HepG2 (cell line): ENCODE results near the gene LAMB2. TPM values are rescaled to one million over a fixed set of nuclear protein-coding genes. Genes with fewer than 3 reads are reported as not detected.

Experiments
- MED1 ChIP-seq: sonication (generic); formaldehyde crosslinking; IDR thresholded peaks from 2 replicates; pipeline ENCODE4 v1.4.0; 2020; ENCODE audit warnings: missing genetic modification reagents
- PAWR ChIP-seq: sonication (generic); formaldehyde crosslinking; IDR thresholded peaks from 2 replicates; pipeline ENCODE4 v1.4.0; 2020; ENCODE audit warnings: missing genetic modification reagents, mild to moderate bottlenecking, borderline replicate concordance
- PCBP1 ChIP-seq: fragments of 200-400 bp; formaldehyde crosslinking; IDR thresholded peaks from 2 replicates; pipeline ENCODE4 v1.6.1; 2017; ENCODE audit warnings: mild to moderate bottlenecking, low read depth, low read length, borderline replicate concordance
- PHF8 ChIP-seq: sonication (generic); formaldehyde crosslinking; IDR thresholded peaks from 2 replicates; pipeline ENCODE4 v1.5.0; 2020; ENCODE audit warnings: missing genetic modification reagents
- SMAD1 ChIP-seq: sonication (generic); formaldehyde crosslinking; IDR thresholded peaks from 2 replicates; pipeline ENCODE4 v1.4.0; 2020; ENCODE audit warnings: missing genetic modification reagents, low read depth, mild to moderate bottlenecking, borderline replicate concordance
- ZFYVE20 ChIP-seq: sonication (generic); formaldehyde crosslinking; IDR thresholded peaks from 2 replicates; pipeline ENCODE4 v1.8.0; 2023; ENCODE audit warnings: low read depth, mild to moderate bottlenecking, moderate library complexity, missing genetic modification reagents, borderline replicate concordance
- ZMAT3 ChIP-seq: sonication (generic); formaldehyde crosslinking; conservative IDR thresholded peaks from 2 replicates; pipeline ENCODE4 v1.7.0; 2021; ENCODE audit warnings: missing genetic modification reagents
- ZNF207 ChIP-seq: fragments of 450-650 bp; IDR thresholded peaks from 2 replicates; pipeline ENCODE4 v1.6.1; 2016; ENCODE audit warnings: antibody characterized with exemption, borderline replicate concordance
- ZNF260 ChIP-seq: sonication (generic); formaldehyde crosslinking; IDR thresholded peaks from 2 replicates; pipeline ENCODE4 v1.4.0; 2020; ENCODE audit warnings: missing genetic modification reagents, low read depth, mild to moderate bottlenecking, borderline replicate concordance
- ZNF629 ChIP-seq: sonication (generic); formaldehyde crosslinking; conservative IDR thresholded peaks from 2 replicates; pipeline ENCODE4 v1.5.0; 2020; ENCODE audit warnings: missing genetic modification reagents
- ZNF674 ChIP-seq: sonication (generic); formaldehyde crosslinking; IDR thresholded peaks from 2 replicates; pipeline ENCODE4 v1.5.0; 2020; ENCODE audit warnings: low read depth, mild to moderate bottlenecking, missing genetic modification reagents
- polyA plus RNA-seq, 8 experiments: library from polyadenylated mRNA; depleted of rRNA in 3 of 8; stranded (reverse) in 7 of 8; unstranded in 1 of 8; fragments of >200 nt; fragmentation: Illumina TruSeq in 4 of 8; extraction: Trizol in 4 of 8; gene quantifications; 2 replicates each; pipeline versions ENCODE4 v1.2.1 to v1.2.3, GENCODE V29; 2011 to 2016; ENCODE audit warnings: low read depth in 4 of 8, missing spikeins in 1 of 8, mixed read lengths in 1 of 8; ENCODE audit not compliant: insufficient read depth in 1 of 8
- total RNA-seq, 5 experiments: library from RNA; depleted of rRNA; stranded (reverse); fragments of >200 nt; fragmentation: Illumina TruSeq; extraction: Trizol; gene quantifications; 2 replicates each; pipeline ENCODE4 v1.2.3, GENCODE V29; 2016; ENCODE audit warnings: low read depth in 1 of 5
- TF ChIP-seq, protein P1 (sequence below): IDR thresholded peaks from 2 replicates; pipeline ENCODE4 v1.6.1; 2016
- TF ChIP-seq, protein P2 (sequence below): sonication (generic); formaldehyde crosslinking; IDR thresholded peaks from 2 replicates; pipeline ENCODE4 v1.5.1; 2020; ENCODE audit warnings: mild to moderate bottlenecking, missing genetic modification reagents
- TF ChIP-seq, protein P3 (sequence below), 2 experiments: sonication (generic) in 1 of 2; formaldehyde crosslinking in 1 of 2; IDR thresholded peaks; 2 replicates each; pipeline versions ENCODE4 v1.4.0 to v1.6.1; 2018 to 2020; ENCODE audit warnings: missing genetic modification reagents in 2 of 2, borderline replicate concordance in 1 of 2, low read depth in 1 of 2, mild to moderate bottlenecking in 1 of 2, missing biosample characterization in 1 of 2
- TF ChIP-seq, protein P4 (sequence below): sonication (generic); formaldehyde crosslinking; IDR thresholded peaks from 2 replicates; pipeline ENCODE4 v1.5.0; 2020; ENCODE audit warnings: mild to moderate bottlenecking, missing genetic modification reagents
- TF ChIP-seq, protein P5 (sequence below): sonication (generic); formaldehyde crosslinking; IDR thresholded peaks from 2 replicates; pipeline ENCODE4 v1.4.0; 2020; ENCODE audit warnings: missing genetic modification reagents
- TF ChIP-seq, protein P6 (sequence below): IDR thresholded peaks from 2 replicates; pipeline ENCODE4 v1.6.1; 2016; ENCODE audit warnings: low read depth, control low read depth

Gene LAMB2
- total and polyA plus RNA-seq, 2 of the 13 experiments (the other 11 are each of a cell fraction or from before 2014, with no cell fraction given) = 208 to 443 TPM

DNA sequence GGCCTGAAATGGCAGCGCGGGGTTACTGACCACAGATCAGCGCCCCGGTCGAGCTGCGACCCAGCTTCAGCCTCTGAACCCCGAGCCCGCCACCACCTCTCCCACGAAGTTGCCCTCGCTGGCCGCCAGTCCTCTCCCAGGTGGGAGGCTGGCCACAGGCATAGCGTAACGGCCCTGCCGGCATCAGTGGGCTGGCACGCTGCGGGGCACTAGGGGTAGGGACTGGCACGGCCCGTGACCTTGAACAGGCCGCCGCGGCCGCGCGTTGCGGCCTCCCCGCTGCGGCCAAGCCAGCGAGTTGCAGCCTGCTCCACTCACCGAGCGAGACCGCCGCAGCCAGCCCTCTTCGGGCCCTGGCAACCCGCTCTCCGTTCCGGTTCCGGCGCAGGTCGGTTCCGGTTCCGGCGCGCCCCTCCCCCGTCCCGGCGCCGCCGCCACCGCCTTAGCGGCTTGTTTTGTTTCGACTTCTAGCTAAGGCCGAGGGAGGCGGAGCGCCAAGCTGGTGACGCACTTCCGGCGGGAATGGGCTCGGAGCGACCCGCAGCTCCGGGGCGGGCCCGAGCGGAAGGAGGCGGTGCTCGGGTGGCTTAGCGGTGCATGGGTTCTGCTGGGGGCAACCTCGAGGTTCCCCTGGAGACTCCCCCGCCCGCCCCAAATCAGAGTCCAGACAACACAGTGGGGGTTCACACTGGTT lies 12.3 kb downstream of the LAMB2 start, which contains the start of gene USP19 (continued):
- TF ChIP-seq MED1 (CRISPR knock-in tag) (peak; percentile 60), ZFYVE20 (no peak), PAWR (CRISPR knock-in tag) (no peak), ZMAT3 (CRISPR knock-in tag) (peak; percentile 78; the same call in 1 of the 2 replicates), PHF8 (CRISPR knock-in tag) (peak; percentile 93), ZNF207 (no peak), SMAD1 (peak; percentile 50; the same call in 1 of the 2 replicates), ZNF674 (CRISPR knock-in tag) (0 out of 2 replicates have a peak, but pooled peaks have one; percentile 51), ZNF629 (CRISPR knock-in tag) (no peak), ZNF260 (CRISPR knock-in tag) (no peak), PCBP1 (no peak)
- TF ChIP-seq, protein P1, sequence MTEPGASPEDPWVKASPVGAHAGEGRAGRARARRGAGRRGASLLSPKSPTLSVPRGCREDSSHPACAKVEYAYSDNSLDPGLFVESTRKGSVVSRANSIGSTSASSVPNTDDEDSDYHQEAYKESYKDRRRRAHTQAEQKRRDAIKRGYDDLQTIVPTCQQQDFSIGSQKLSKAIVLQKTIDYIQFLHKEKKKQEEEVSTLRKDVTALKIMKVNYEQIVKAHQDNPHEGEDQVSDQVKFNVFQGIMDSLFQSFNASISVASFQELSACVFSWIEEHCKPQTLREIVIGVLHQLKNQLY = no peak
- TF ChIP-seq, protein P2, sequence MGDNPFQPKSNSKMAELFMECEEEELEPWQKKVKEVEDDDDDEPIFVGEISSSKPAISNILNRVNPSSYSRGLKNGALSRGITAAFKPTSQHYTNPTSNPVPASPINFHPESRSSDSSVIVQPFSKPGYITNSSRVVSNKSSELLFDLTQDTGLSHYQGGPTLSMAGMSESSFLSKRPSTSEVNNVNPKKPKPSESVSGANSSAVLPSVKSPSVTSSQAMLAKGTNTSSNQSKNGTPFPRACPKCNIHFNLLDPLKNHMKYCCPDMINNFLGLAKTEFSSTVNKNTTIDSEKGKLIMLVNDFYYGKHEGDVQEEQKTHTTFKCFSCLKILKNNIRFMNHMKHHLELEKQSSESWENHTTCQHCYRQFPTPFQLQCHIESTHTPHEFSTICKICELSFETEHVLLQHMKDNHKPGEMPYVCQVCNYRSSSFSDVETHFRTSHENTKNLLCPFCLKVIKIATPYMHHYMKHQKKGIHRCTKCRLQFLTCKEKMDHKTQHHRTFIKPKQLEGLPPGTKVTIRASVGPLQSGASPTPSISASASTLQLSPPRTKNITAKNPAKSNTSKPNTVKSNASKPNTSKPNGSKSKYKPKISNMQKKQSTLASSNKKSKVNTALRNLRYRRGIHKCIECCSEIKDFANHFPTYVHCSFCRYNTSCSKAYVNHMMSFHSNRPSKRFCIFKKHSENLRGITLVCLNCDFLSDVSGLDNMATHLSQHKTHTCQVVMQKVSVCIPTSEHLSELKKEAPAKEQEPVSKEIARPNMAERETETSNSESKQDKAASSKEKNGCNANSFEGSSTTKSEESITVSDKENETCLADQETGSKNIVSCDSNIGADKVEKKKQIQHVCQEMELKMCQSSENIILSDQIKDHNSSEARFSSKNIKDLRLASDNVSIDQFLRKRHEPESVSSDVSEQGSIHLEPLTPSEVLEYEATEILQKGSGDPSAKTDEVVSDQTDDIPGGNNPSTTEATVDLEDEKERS (CRISPR knock-in tag) = no peak; the same call in 1 of the 2 replicates
- TF ChIP-seq, protein P3, sequence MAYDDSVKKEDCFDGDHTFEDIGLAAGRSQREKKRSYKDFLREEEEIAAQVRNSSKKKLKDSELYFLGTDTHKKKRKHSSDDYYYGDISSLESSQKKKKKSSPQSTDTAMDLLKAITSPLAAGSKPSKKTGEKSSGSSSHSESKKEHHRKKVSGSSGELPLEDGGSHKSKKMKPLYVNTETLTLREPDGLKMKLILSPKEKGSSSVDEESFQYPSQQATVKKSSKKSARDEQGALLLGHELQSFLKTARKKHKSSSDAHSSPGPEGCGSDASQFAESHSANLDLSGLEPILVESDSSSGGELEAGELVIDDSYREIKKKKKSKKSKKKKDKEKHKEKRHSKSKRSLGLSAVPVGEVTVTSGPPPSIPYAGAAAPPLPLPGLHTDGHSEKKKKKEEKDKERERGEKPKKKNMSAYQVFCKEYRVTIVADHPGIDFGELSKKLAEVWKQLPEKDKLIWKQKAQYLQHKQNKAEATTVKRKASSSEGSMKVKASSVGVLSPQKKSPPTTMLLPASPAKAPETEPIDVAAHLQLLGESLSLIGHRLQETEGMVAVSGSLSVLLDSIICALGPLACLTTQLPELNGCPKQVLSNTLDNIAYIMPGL (CRISPR knock-in tag; IDR thresholded peaks at IDR 0.05; ENCODE audit: borderline replicate concordance in 1 of 2, low read depth in 1 of 2) = peak; percentile 59 to 70; a peak in 3 of 4 replicates
- TF ChIP-seq, protein P4, sequence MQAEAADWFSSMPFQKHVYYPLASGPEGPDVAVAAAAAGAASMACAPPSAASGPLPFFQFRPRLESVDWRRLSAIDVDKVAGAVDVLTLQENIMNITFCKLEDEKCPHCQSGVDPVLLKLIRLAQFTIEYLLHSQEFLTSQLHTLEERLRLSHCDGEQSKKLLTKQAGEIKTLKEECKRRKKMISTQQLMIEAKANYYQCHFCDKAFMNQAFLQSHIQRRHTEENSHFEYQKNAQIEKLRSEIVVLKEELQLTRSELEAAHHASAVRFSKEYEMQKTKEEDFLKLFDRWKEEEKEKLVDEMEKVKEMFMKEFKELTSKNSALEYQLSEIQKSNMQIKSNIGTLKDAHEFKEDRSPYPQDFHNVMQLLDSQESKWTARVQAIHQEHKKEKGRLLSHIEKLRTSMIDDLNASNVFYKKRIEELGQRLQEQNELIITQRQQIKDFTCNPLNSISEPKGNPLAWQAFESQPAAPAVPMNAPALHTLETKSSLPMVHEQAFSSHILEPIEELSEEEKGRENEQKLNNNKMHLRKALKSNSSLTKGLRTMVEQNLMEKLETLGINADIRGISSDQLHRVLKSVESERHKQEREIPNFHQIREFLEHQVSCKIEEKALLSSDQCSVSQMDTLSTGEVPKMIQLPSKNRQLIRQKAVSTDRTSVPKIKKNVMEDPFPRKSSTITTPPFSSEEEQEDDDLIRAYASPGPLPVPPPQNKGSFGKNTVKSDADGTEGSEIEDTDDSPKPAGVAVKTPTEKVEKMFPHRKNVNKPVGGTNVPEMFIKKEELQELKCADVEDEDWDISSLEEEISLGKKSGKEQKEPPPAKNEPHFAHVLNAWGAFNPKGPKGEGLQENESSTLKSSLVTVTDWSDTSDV = no peak
- TF ChIP-seq, protein P5, sequence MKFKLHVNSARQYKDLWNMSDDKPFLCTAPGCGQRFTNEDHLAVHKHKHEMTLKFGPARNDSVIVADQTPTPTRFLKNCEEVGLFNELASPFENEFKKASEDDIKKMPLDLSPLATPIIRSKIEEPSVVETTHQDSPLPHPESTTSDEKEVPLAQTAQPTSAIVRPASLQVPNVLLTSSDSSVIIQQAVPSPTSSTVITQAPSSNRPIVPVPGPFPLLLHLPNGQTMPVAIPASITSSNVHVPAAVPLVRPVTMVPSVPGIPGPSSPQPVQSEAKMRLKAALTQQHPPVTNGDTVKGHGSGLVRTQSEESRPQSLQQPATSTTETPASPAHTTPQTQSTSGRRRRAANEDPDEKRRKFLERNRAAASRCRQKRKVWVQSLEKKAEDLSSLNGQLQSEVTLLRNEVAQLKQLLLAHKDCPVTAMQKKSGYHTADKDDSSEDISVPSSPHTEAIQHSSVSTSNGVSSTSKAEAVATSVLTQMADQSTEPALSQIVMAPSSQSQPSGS (CRISPR knock-in tag) = peak; percentile 76
- TF ChIP-seq, protein P6, sequence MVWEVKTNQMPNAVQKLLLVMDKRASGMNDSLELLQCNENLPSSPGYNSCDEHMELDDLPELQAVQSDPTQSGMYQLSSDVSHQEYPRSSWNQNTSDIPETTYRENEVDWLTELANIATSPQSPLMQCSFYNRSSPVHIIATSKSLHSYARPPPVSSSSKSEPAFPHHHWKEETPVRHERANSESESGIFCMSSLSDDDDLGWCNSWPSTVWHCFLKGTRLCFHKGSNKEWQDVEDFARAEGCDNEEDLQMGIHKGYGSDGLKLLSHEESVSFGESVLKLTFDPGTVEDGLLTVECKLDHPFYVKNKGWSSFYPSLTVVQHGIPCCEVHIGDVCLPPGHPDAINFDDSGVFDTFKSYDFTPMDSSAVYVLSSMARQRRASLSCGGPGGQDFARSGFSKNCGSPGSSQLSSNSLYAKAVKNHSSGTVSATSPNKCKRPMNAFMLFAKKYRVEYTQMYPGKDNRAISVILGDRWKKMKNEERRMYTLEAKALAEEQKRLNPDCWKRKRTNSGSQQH (CRISPR knock-in tag) = peak; percentile 78
